Osteocyte (in vitro differentiated cells): ENCODE results near the gene PNLIPRP2. TPM values are rescaled to one million over a fixed set of nuclear protein-coding genes. Genes with fewer than 3 reads are reported as not detected.

Experiments
- DNase-seq: peaks from one replicate; pipeline ENCODE4 v3.0.0; 2021; ENCODE audit warnings: mixed read lengths; ENCODE audit not compliant: unreplicated experiment; ENCODE audit errors: extremely low spot score
- H3K27ac Mint-ChIP-seq: one replicate; pipeline ENCODE4 v1.8.0; 2021; ENCODE audit warnings: mild to moderate bottlenecking, mixed read lengths; ENCODE audit not compliant: unreplicated experiment
- H3K27me3 Mint-ChIP-seq: one replicate; pipeline ENCODE4 v1.8.0; 2021; ENCODE audit warnings: mixed read lengths; ENCODE audit not compliant: unreplicated experiment
- H3K36me3 Mint-ChIP-seq: one replicate; pipeline ENCODE4 v1.8.0; 2021; ENCODE audit warnings: mixed read lengths; ENCODE audit not compliant: unreplicated experiment
- H3K4me1 Mint-ChIP-seq: one replicate; pipeline ENCODE4 v1.8.0; 2021; ENCODE audit warnings: mixed read lengths; ENCODE audit not compliant: unreplicated experiment
- H3K4me3 Mint-ChIP-seq: one replicate; pipeline ENCODE4 v1.8.0; 2021; ENCODE audit warnings: mild to moderate bottlenecking, moderate library complexity, mixed read lengths; ENCODE audit not compliant: unreplicated experiment
- H3K9me3 Mint-ChIP-seq: one replicate; pipeline ENCODE4 v1.8.0; 2021; ENCODE audit warnings: mixed read lengths; ENCODE audit not compliant: unreplicated experiment
- CTCF ChIP-seq: fragments of 200-600 bp; sonication (generic); IDR thresholded peaks from 2 replicates; pipeline ENCODE4 v1.5.0; 2021; ENCODE audit warnings: antibody characterized with exemption, mild to moderate bottlenecking, moderate library complexity
- total RNA-seq: library from RNA; stranded (reverse); gene quantifications from 2 replicates; pipeline ENCODE4 v1.2.1, GENCODE V29; 2021

The PNLIPRP2 gene
- total RNA-seq, 1 donor from 2014 or later: not detected

- Mint-ChIP-seq H3K9me3 (no peaks in the 10 kb centered on the region), H3K36me3 (no peaks in the 10 kb centered on the region)
Measured at GRCh38 chr10:116676118-116676517, 55.4 kb downstream of the PNLIPRP2 start.

GRCh38 chr10:116676633-116677032 lies 55.9 kb downstream of the PNLIPRP2 start:
- Mint-ChIP-seq H3K4me3 (no peak overlapping the region), H3K36me3 (no peaks in the 10 kb centered on the region), H3K4me1 (no peaks in the 10 kb centered on the region), H3K9me3 (no peaks in the 10 kb centered on the region), H3K27me3 (no peaks in the 10 kb centered on the region), H3K27ac (no peak overlapping the region)
- TF ChIP-seq CTCF: no peak
- DNase-seq: no peak

More at GRCh38 chr10:116676118-116676517, 55.4 kb downstream of the PNLIPRP2 start:
- Mint-ChIP-seq H3K27me3 (no peaks in the 10 kb centered on the region), H3K4me1 (no peaks in the 10 kb centered on the region), H3K4me3 (no peak overlapping the region), H3K27ac (no peak overlapping the region)
- DNase-seq: no peak
- TF ChIP-seq CTCF: no peak

GRCh38 chr10:116679351-116679750 lies 58.6 kb downstream of the PNLIPRP2 start:
- no peak for DNase-seq
- TF ChIP-seq CTCF: no peak
- Mint-ChIP-seq H3K4me1 (peaks cover 1% of the 10 kb centered on the region), H3K4me3 (no peak overlapping the region), H3K27ac (no peak overlapping the region), H3K36me3 (no peaks in the 10 kb centered on the region), H3K9me3 (no peaks in the 10 kb centered on the region), H3K27me3 (no peaks in the 10 kb centered on the region)

DNA sequence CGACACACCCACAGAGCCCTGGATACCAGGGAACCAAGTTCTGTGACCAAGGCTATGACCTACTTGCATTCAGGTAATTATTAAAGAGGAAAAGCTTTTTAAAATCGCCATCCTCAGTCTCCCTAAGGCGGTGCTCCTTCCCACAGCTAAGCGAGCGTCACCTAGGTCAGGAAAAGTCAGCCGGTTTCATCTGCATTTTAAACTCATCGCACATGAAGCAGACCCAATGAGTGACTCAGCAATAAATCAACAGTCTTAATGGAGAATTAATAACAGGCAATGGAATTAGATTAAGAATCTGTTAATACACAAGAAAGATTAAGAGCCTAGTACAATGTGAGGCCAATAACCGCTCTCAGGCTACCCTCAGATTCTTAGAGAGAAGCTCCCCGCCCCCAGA lies 62.4 kb downstream of the PNLIPRP2 start:
- DNase-seq: no peak
- Mint-ChIP-seq H3K27me3 (no peaks in the 10 kb centered on the region), H3K4me3 (no peak overlapping the region), H3K36me3 (no peaks in the 10 kb centered on the region), H3K4me1 (peaks cover 1% of the 10 kb centered on the region), H3K27ac (no peak overlapping the region), H3K9me3 (no peaks in the 10 kb centered on the region)
- no peak for TF ChIP-seq CTCF

GRCh38 chr10:116683821-116684220 lies 63.1 kb downstream of the PNLIPRP2 start:
- Mint-ChIP-seq H3K27me3 (no peaks in the 10 kb centered on the region), H3K36me3 (no peaks in the 10 kb centered on the region), H3K27ac (no peak overlapping the region), H3K9me3 (no peaks in the 10 kb centered on the region), H3K4me3 (no peak overlapping the region), H3K4me1 (peaks cover 1% of the 10 kb centered on the region)
- DNase-seq: no peak
- TF ChIP-seq CTCF: no peak
